ENCODE measurements around the gene ZNF521.

GRCh38 chr18:25234322-25234639 is 117.7 kb downstream of the ZNF521 start:
- TF ChIP-seq SUZ12 (IDR thresholded peaks at IDR 0.05; ENCODE audit: extremely low read depth, insufficient read depth, insufficient read length) (no peak), YY1 (IDR thresholded peaks at IDR 0.05; ENCODE audit: insufficient read depth, insufficient read length) (no peak), ZNF274 (IDR thresholded peaks at IDR 0.05; ENCODE audit: low read depth, low read length) (no peak)
